ENCODE results near the gene CCDC8.
"Not testable (repeated sequence)": the region's sequence is repeated elsewhere in the genome, so short reads cannot be mapped to it uniquely, and the experiment has no call there.

CCDC8 gene, protein sequence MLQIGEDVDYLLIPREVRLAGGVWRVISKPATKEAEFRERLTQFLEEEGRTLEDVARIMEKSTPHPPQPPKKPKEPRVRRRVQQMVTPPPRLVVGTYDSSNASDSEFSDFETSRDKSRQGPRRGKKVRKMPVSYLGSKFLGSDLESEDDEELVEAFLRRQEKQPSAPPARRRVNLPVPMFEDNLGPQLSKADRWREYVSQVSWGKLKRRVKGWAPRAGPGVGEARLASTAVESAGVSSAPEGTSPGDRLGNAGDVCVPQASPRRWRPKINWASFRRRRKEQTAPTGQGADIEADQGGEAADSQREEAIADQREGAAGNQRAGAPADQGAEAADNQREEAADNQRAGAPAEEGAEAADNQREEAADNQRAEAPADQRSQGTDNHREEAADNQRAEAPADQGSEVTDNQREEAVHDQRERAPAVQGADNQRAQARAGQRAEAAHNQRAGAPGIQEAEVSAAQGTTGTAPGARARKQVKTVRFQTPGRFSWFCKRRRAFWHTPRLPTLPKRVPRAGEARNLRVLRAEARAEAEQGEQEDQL

DNA sequence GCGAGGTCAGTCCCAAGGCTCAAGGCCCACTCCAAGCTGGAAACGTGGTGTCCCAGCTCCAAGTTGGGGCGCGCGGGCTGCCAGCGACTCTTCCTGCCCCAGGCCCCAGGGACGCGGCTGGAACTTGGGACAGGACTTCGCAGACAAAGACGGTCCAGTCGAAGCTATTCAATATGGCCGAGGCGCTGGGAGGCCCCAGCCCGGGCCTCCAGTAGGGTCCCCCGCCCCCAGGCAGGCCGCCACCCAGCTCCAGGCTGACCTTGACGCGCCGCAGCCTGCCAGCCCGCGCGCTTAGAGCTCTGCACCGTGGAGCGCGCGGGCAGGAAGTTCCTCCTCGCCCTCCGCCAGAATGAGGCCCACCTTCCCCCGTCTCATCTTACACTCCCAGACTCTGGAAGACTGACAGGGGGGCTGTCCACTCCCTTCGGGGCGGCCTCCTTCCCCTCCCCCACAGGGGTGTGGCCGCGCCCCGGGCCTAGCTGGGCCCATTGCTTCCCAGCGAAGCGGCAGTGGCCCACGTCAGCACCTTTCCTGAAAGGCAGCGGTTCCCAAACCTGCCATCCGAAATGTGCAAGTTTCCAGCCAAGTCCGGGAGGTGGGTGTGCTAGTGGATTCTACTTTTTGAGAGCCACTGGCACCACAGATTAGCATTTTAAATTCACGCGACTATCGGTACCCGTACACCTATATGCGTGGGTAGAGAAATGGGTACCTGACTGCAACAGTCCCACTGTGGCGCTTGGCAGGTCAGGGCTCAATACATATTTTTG lies at the start of gene CCDC8:
CCDC8 (minus strand) TSS at position 303 of the 770 bp plus-strand sequence. CDS start 754 bp downstream, outside the sequence.
- no peak for DNase-seq (ENCODE audit: low read depth in 2 of 2)

DNA sequence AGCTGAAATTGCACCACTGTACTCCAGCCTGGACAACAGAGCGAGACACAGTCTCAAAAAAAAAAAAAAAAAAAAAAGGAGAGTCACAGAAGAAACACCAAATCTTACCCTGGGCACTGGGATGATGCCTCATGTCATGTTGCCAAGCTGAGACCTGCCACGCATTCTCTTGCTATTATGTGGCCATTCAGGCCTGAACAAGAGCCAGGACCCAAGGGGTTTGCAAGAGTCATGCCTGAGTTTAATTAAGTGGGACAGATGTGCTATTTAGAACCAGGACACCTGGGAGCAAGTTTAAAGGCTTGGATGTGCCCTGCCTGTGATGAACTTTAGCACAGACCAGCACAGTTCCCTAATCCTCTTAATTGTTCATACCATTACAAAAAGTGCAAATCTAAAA lies 48.2 kb upstream of the CCDC8 start:
- no peak for DNase-seq (ENCODE audit: low read depth in 2 of 2)

DNA sequence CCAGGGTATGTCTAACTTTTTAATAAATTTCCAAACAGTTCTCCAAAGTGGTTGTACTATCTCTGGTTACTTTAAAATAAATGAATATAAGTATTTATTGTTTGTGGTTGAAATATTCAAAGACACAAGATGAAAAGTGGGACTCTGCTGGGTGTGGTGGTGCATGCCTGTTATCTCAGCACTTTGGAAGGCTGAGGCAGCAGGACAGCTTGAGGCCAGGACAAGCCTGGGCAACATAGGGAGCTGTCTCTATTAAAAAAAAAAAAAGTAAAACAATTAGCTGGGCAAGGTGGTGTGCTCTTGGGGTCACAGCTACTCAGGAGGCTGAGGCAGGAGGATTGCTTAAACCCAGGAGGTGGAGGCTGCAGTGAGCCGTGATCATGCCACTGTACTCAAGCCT lies 47.6 kb upstream of the CCDC8 start:
- DNase-seq (ENCODE audit: low read depth in 2 of 2), result no peak

DNA sequence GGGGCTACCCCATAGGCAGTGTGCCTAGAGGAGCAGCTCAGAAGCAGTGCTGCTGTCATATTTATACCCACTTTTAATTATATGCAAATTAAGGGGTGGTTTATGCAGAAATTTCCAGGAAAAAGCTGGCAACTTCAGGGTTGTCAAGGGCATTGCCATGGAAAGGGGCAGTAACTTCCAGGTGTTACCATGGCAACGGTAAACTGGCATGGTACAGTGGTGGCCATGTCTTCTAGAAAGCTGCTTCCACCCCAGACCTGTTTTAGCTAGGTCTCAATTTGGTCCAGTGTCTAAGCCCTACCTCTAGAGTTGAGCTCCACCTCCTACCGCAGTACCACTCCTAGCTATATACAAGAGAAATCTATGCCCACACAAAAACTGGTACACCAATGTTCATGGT lies 46.7 kb upstream of the CCDC8 start:
- no peak for DNase-seq (ENCODE audit: low read depth in 2 of 2)

DNA sequence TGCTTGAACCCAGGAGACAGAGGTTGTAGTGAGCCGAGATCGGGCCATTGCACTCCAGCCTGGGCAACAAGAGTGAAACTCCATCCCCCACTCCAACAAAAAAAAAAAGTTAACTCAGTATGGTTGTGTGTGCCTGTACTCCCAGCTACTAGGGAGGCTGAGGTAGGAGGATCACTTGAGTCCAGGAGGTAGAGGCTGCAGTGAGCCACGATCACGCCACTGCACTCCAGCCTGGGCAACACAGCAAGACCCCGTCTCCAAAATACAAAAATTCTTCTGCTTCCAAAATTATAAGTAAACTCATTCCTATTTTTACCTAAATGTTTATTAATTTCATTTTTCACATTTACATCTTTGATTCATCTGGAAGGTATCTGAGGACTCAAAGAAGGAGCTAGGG lies 43.6 kb upstream of the CCDC8 start:
- DNase-seq (ENCODE audit: low read depth in 2 of 2), result no peak

DNA sequence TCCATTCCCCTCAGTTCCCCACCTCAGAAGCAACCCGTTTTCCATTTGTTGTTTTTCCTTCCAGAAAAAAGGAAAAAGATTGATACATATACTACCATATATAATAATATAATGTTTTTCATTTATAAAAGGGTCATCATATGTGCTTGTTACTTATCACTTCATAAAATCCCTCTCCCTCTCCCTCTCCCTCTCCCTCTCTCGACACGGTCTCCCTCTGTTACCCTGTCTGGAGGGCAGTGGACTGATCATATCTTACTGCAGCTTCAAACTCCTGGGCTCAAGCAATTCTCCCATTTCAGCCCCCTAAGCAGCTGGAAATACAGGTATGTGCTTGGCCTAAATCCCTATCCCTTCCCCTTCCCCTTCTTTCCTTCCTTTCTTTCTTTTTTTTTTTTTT lies 40.9 kb upstream of the CCDC8 start:
- no peak for DNase-seq (ENCODE audit: low read depth in 2 of 2)

DNA sequence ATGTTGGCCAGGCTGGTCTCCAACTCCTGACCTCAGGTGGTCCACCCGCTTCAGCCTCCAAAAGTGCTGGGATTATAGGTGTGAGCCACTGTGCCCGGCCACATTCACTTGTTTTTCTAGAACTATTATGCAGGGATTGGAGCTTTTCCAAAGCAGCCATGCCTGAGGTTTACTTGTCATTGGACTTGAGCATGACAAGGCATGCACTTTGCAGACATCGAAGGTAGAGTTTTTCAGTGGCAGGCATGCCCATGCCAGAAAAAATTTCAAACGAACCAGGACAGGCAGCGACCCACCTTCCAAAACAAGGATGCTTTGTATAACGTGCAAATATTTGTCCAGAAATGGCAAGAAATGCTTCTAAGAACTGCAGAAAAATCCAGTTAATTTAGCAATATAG lies 40.3 kb upstream of the CCDC8 start:
- DNase-seq (ENCODE audit: low read depth in 2 of 2), result no peak

DNA sequence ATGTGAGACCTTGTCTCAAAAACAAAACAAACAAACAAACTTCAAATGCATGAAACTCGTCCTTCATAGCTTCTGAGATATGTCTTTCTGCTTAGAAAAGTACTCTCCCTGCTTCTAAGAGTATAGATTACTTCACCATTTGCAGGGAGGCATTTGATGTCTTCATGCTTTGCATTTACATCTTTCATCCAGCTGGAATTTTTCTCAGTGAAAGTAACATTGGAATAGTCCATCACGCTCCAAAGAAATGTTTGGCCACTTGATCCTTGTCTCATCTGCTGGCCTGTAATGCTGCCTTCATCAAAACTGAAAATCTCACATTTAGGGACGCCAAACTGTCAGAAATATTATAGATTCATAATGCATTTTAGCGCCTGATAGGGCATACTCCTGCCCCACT lies 38.8 kb upstream of the CCDC8 start:
- no peak for DNase-seq (ENCODE audit: low read depth in 2 of 2)

DNA sequence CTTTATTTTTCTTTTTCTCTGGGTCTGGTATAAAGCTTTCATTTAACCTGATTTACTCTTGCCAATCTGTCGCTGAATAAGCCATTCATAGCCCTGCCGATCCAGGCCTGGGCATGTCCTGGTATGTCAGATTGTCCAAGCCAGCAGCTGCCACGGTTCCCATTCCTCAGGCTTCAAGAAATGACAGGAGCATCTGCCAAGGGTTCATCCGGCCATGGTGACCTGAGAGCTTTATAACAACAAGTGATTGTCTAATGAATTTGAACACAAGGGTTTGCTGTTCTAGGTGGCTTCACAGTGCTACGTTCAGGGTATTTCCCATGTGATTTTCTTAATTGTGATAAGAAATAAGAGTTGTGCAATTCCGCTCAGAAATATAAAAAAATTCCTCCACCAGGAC lies 38.0 kb upstream of the CCDC8 start:
- DNase-seq (ENCODE audit: low read depth in 2 of 2), result no peak

DNA sequence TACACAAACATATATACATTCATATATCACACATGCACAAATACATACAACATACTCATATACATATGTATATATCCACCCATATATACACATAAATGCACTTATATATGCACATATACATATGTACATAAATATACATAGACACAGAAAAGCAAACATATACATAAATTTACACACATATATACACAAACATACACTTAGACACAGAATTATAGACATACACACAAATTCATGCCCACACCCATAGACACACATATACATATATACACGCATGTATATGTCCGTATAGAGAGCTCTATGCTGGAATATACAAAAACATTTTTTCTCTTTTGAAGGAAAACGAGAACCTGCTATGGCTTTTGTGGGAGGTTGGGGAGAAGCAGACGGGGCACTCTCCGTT lies 37.4 kb upstream of the CCDC8 start:
- no peak for DNase-seq (ENCODE audit: low read depth in 2 of 2)

DNA sequence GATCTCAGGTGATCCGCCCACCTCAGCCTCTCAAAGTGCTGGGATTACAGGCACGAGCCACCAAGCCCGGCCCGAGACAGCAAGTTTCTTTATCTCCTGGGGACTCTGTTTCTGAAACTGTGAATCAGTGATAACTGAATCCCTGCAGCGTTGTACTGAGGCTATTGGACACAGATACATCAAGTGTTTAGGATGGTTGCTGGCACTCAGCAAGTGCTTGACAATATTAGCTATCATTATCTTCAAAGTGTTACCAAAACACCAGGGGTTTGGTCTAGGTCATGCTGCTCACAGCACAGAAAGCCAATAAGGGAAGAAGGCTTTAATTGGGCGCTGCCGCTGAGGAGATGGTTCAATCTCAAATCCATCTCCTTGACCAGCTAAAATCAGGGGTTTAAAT lies 35.9 kb upstream of the CCDC8 start:
- DNase-seq (ENCODE audit: low read depth in 2 of 2), result no peak

DNA sequence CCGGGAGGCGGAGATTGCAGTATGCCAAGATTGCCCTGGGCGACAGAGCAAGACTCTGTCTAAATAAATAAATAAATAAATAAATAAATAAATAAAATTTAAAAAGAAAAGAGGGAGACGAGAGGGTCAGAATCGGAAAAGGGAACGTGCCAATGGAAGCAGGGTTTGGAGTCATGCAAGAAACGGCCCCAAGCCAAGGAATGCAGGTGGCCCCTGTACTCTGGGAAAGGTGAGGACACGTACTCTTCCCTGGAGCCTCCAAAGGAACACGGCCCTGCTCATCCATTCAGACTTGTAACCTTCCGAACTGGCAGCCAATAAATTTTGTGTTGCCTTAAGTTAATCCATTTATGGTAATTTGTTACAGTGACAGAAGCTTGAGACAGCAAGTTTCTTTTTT lies 35.2 kb upstream of the CCDC8 start:
- no peak for DNase-seq (ENCODE audit: low read depth in 2 of 2)

DNA sequence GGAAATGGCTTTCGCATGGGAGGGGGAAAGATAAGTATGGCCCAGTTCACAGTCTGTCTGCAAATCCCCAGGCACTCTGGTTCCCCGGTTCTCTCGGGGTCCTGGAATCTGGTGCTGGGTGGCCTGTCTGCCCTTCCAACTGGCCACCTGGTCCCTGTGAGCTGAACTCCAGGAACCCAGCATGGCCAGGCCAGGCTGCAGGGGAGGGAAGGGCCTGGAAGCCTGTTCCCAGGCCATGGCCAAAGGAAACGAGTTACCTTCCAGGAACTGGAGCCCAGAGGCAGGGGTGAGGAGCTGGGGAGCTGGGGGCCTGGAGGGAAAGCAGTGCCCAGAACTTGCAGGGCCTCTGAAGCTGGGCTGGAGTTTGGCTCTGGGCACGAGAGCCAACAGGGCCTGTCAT lies 34.5 kb upstream of the CCDC8 start:
- no peak for DNase-seq (ENCODE audit: low read depth in 2 of 2)

DNA sequence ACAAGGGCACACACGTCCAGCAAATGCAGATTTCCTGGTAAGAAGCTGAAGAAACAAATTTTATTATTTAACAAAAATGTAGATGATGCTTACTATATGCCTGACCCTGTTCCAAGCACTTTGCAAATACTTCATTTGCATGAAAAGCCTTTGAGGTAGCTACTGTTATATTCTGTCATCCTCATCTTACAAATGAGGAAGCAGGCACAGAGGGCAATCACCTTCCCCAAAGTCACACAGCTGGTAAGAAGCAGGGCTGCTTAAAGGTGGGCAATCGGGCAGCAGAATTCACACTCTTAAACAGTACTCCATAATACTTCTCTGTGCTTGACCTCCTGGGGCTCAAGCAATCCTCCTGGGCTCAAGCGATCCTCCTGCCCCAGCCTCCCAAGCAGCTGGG lies 33.6 kb upstream of the CCDC8 start:
- no peak for DNase-seq (ENCODE audit: low read depth in 2 of 2)

DNA sequence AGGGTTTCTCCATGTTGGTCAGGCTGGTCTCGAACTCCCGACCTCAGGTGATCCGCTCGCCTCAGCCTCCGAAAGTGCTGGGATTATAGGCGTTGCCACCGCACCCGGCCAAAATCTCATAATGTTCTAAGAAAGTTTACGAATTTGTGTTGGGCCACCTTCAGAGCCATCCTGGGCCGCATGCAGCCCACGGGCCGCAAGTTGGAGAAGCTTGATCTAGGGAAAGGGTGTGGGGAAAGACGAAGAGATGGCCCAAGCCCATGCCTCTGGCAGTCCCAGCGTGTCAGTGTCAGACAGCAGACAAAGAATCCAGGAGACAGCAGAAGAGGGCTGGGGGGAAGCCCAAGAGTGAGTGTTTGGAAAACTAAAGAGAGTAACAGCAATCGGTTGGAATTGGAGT lies 32.7 kb upstream of the CCDC8 start:
- no peak for DNase-seq (ENCODE audit: low read depth in 2 of 2)

DNA sequence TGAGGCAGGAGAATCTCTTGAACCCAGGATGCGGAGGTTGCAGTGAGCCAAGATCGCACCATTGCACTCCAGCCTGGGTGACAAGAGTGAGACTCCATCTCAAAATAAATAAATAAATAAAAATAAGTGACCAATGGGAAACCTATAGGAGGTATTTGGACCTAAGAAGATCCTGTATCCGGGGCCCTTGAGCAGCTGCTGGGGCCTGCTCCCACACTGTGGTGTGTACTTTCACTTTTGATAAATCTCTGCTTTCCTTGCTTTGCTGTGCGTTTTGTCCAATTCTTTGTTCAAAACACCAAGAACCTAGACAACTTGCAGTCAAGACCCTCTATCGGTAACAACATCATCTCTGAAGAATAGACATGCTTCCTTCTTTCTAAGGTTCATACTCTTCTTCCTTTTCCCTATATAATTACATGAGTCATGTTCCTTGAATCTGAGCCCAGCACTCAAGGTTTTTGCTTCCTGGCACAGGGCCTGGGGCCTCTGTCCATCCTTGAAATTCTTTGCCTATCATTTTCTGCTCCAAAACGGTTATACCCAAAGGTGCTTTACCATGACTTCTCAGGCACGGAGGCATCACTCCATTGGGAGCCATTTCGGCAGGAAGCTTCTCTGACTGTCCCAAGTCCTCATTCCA lies 29.6 kb upstream of the CCDC8 start:
- no peak for DNase-seq (ENCODE audit: low read depth in 2 of 2)

DNA sequence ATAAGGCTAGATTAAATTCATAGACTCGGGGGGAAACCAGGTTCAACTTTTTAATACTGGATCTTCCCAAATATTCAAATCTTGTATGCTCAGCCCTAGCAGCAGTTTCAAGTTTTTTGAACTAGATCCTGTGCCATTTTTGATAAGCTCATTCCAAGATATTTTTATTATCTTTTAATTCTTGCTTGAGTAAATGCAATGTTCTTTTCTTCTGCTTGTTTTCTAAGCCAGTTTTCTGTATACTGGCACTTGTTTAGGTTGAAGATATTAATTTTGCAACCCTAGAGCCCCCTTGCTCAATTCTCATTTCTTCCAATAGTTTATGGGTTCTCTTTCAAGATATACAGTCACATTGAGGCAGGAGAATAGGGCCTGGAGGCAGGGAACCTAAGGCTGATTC lies 28.5 kb upstream of the CCDC8 start:
- no peak for DNase-seq (ENCODE audit: low read depth in 2 of 2)

DNA sequence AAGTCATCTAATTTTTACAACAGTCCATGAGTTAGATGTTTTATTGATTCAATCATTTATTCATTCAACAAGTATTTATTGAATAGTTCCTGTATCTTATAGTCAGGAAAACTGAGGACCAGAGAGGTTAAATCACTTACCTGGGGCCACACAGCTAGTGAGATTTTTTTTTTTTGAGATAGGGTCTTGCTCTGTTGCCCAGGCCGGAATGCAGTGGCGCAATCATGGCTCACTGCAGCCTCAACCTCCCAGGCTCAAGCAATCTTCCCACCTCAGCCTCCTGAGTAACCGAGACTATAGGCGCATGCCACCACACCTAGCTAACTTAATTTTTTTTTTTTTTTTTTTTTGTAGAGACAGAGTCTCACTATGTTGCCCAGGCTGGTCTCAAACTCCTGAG lies 22.3 kb upstream of the CCDC8 start:
- not testable (repeated sequence) for DNase-seq (ENCODE audit: low read depth in 2 of 2)

DNA sequence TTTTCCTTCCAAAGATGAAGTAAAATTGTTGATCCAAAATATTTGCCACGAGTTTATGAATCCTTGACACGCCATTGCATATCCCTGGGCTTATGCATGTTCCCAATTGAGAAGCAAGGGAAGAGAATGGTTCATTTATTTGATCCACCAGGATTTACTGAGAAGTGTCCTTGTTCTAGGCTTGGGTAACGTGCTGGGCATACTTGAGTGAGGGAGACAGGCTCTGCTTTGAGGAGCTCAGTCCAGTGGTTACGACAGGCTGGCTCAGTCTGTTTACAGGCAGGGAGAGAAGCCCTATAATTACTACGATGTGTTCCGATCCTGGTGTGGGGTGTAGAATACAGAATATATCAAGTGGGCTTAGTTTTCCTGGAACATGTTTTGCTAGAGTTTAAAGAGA lies 21.6 kb upstream of the CCDC8 start:
- DNase-seq (ENCODE audit: low read depth in 2 of 2), result no peak

DNA sequence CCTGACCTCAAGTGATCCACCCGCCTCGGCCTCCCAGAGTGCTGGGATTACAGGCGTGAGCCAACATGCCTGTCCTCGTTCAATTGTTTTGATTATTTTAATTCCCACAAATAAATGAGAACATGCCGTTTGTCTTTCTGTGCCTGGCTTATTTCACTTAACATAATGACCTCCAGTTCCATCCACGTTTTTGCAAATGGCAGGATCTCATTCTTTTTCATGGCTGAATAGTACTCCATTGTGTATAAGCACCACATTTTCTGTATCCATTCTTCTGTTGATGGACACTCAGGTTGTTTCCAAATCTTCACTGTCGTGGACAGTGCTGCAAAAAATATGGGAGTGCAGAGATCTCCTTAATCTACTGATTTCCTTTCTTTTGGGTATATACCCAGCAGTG lies 20.1 kb upstream of the CCDC8 start:
- not testable (repeated sequence) for DNase-seq (ENCODE audit: low read depth in 2 of 2)

DNA sequence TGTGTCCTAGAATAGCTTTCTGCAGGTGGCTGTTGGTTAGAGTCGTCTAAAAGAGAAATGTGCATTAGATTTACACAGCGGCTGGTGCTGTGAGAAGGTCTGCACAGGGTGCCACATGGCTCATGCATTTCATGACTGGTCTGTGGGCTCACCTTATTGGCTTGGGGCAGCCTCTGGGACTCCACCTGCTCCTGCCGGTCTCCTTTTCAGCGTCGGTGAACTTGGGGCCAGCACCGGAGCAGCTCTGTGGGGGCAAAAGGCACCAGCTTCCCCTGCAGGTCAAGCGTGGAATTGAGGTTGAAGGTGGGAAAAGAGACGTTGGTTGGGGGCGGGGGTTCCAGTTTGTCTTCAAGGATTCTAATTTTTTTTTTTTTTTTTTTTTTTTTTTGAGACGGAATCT lies 18.5 kb upstream of the CCDC8 start:
- no peak for DNase-seq (ENCODE audit: low read depth in 2 of 2)

DNA sequence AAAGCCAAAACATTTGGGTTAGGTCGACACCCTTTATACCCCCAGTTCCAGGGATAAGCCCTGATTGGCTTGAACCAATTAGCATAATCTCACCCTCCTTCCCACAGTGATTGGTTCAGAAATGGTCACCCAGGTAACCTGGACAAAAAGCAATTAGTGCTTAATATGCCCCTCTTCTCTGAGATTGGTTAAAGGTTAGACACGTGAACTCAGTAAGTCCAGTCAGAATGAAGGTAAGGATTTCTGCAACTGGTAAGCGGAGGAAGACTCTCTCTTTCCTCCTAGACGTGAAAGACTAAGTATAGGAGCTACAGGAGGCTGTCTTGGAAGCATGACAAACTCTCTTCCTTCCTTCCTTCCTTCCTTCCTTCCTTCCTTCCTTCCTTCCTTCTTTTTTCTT lies 16.6 kb upstream of the CCDC8 start:
- no peak for DNase-seq (ENCODE audit: low read depth in 2 of 2)
